GM12872 (cell line): ENCODE measurements around the gene PHF19.

ENCODE experiments used
- TF ChIP-seq, protein P1 (sequence below): IDR thresholded peaks from 3 replicates; pipeline ENCODE4 v1.5.1; 2011; ENCODE audit warnings: low read depth, mild to moderate bottlenecking, low read length, moderate library complexity; ENCODE audit not compliant: insufficient read depth

PHF19 gene

DNA sequence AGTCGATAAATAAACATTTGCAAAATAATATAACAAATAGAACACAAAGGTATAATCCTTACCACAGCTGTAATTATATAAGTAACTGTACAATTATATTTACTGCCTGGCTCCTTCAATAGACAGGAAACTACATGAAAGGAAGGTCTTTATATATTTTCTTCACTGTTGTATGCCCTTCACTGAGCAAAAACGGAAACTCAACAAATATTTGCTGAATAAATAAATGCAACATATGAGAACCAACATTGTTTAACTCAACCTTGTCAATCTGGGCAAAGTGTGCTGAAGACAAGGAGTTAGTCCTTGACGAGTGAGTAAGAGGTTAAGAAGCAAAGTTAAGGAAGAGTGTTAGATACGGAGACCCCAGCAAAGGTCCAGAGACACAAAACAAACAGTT, 56.9 kb downstream of the PHF19 start:
- TF ChIP-seq, protein P1, sequence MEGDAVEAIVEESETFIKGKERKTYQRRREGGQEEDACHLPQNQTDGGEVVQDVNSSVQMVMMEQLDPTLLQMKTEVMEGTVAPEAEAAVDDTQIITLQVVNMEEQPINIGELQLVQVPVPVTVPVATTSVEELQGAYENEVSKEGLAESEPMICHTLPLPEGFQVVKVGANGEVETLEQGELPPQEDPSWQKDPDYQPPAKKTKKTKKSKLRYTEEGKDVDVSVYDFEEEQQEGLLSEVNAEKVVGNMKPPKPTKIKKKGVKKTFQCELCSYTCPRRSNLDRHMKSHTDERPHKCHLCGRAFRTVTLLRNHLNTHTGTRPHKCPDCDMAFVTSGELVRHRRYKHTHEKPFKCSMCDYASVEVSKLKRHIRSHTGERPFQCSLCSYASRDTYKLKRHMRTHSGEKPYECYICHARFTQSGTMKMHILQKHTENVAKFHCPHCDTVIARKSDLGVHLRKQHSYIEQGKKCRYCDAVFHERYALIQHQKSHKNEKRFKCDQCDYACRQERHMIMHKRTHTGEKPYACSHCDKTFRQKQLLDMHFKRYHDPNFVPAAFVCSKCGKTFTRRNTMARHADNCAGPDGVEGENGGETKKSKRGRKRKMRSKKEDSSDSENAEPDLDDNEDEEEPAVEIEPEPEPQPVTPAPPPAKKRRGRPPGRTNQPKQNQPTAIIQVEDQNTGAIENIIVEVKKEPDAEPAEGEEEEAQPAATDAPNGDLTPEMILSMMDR, result no peak

DNA sequence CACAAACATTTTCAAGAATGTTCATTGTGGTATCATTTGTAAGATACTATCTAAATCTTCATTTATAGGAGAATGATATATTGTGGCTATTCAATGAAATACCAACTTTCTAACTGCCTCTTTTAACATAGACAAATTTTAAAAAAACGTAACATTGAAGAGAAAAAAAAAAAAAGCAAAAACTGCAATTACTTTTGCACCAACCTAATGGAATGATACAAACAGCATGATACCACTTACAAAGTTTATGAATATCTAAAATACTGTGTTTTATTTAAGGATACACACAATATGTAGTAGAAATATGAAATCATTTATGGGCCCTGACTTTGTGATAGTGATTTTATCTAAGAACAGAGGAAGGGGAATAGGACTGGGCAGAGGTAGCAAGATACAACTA, 58.4 kb downstream of the PHF19 start:
- TF ChIP-seq, protein P1, result no peak

DNA sequence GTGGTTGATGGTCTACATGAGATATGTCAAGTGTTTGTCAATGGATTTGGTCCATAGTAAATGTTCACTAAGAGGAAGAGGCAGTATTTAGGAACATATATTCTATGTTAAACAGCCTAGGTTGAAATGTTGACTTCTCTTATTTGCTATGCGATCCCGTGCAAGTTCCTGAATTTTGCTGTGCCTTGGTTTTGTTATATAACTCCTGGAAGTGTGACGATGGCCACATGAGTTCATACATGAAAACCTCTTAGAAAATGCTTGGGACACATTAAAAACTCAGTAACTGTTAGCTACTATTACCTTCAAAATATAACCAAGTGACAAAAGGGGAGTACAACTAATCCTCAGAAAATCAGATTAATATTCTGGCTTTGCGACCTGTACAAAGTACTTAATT, 61.9 kb downstream of the PHF19 start:
- TF ChIP-seq, protein P1, result no peak

DNA sequence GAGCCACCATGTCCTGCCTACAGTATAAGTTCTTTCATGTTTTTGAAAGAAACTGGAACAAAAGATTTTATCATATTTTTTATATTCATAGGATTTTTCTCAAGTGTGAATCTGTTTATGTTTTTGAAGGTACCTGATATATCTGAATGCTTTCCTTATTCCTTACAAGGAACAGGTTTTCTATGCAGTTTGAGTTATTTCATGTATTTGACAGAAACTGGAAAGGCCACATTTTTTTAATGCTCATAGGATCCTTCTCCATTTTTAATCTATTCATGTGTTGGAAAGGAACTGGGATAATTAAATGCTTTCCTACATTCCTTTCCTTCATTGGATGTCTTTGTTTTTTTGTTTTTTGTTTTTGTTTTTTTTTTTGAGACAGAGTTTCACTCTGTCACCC, 68.1 kb downstream of the PHF19 start:
- TF ChIP-seq, protein P1, result no peak

DNA sequence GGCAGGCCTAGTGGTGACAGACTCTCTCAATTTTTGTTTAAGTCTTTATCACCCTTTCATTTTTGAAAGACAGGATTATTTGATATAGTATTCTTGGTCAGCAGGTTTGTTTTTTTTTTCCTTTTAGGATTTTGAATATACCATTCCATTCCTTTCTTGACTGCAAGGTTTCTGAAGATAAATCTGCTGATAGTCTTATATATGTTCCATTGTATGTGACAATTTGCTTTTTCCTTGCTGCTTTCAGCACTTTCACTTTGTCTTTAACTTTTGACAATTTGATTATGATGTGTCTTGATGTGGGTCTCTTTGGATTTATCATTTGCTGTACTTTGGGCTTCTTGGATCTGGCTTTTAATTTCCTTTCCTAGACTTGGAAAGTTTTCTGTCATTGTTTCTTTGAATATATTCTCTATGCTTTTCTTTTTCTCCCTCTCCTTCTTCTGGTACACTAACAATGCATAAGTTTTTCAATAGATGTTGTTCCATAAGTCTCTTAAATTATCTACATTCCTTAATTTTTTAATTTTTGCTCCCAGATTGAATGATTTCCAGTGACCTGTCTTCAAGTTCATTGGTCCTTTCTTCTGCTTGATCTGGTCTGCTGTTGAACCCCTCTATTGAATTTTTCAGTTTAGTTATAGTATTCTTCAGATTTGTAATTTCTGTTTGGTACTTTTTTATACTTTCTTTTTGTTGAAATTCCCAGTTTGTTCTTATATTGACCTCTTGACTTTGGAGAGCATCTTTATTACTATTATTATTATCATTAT, 69.2 kb downstream of the PHF19 start:
- TF ChIP-seq, protein P1, result no peak
